SK-N-SH (cell line): ENCODE data around the gene CENPP. TPM values are rescaled to one million over a fixed set of nuclear protein-coding genes. Genes with fewer than 3 reads are reported as not detected.

ENCODE experiments used
- CTCF ChIA-PET: fragments of 300-600, 350-600 bp; formaldehyde crosslinking; extraction: SDS; loops from one replicate; lab custom pipeline; 2021; lab: Yijun Ruan, JAX
- POLR2A ChIA-PET: fragments of 350-600 bp; sonication (Branson Sonifier 250); formaldehyde crosslinking; extraction: SDS; loops from one replicate; lab custom pipeline; 2020; ENCODE audit warnings: antibody characterized with exemption, inconsistent platforms; lab: Yijun Ruan, JAX
- DNase-seq: peaks from one replicate; pipeline ENCODE4 v3.0.0; 2012
- H2AFZ ChIP-seq: fragments of 200-600 bp; sonication (generic); 2 replicates; pipeline ENCODE4 v1.8.1; 2016; ENCODE audit warnings: antibody characterized with exemption, mild to moderate bottlenecking, low read depth
- H3F3A ChIP-seq: fragments of 200-600 bp; sonication (generic); replicated peaks from 2 replicates; pipeline ENCODE3; 2016; ENCODE audit warnings: antibody characterized with exemption, mild to moderate bottlenecking; ENCODE audit not compliant: insufficient read depth
- H3K27ac ChIP-seq, 2 experiments: fragments of 200-500 bp in 1 of 2; fragments of 200-600 bp in 1 of 2; sonication (Bioruptor generic) in 1 of 2; sonication (generic), shearing (Covaris generic) in 1 of 2; 2 replicates each; pipeline versions ENCODE4 v1.5.1 to v1.6.1; 2014 to 2016; ENCODE audit warnings: low read depth in 2 of 2, inconsistent platforms in 1 of 2, low read length in 1 of 2, mild to moderate bottlenecking in 1 of 2, mixed read lengths in 1 of 2
- H3K27me3 ChIP-seq: fragments of 200-600 bp; sonication (generic), shearing (Covaris generic); 2 replicates; pipeline ENCODE4 v1.6.1; 2016; ENCODE audit warnings: mixed run types; ENCODE audit not compliant: insufficient read depth
- H3K36me3 ChIP-seq, 2 experiments: fragments of 200-500 bp in 1 of 2; fragments of 200-600 bp in 1 of 2; sonication (Bioruptor generic) in 1 of 2; sonication (generic) in 1 of 2; replicated peaks in 1 of 2; 2 replicates each; pipeline versions ENCODE3 to v1.5.1; 2014 to 2016; ENCODE audit warnings: low read length in 1 of 2, mild to moderate bottlenecking in 1 of 2; ENCODE audit not compliant: insufficient read depth in 2 of 2, control insufficient read depth in 1 of 2
- H3K4me1 ChIP-seq, 2 experiments: fragments of 200-500 bp in 1 of 2; fragments of 200-600 bp in 1 of 2; sonication (Bioruptor generic) in 1 of 2; sonication (generic), shearing (Covaris generic) in 1 of 2; 2 replicates each; pipeline versions ENCODE4 v1.5.1 to v1.6.1; 2014 to 2016; ENCODE audit warnings: low read depth in 1 of 2, low read length in 1 of 2, mixed run types in 1 of 2; ENCODE audit not compliant: insufficient read depth in 2 of 2, control insufficient read depth in 1 of 2
- H3K4me2 ChIP-seq: fragments of 200-600 bp; sonication (generic), shearing (Covaris generic); 2 replicates; pipeline ENCODE4 v1.6.1; 2017; ENCODE audit warnings: mixed run types
- H3K4me3 ChIP-seq, 2 experiments: fragments of 200-500 bp in 1 of 2; fragments of 200-600 bp in 1 of 2; sonication (Bioruptor generic) in 1 of 2; sonication (generic), shearing (Covaris generic) in 1 of 2; 2 replicates each; pipeline versions ENCODE4 v1.5.1 to v1.8.1; 2014 to 2016; ENCODE audit warnings: low read depth in 2 of 2, inconsistent platforms in 1 of 2, low read length in 1 of 2, mild to moderate bottlenecking in 1 of 2, mixed read lengths in 1 of 2, moderate library complexity in 1 of 2
- H3K79me2 ChIP-seq: fragments of 200-600 bp; sonication (generic); 2 replicates; pipeline ENCODE4 v1.8.1; 2017; ENCODE audit warnings: mild to moderate bottlenecking; ENCODE audit not compliant: insufficient read depth
- H3K9ac ChIP-seq: fragments of 200-600 bp; sonication (generic); 2 replicates; pipeline ENCODE4 v1.6.1; 2017; ENCODE audit warnings: mixed run types
- H3K9me2 ChIP-seq: fragments of 200-600 bp; sonication (generic); 2 replicates; pipeline ENCODE4 v1.6.1; 2017; ENCODE audit warnings: mixed run types
- H3K9me3 ChIP-seq: fragments of 200-600 bp; sonication (generic); 2 replicates; pipeline ENCODE4 v1.6.1; 2017; ENCODE audit warnings: mixed run types, mild to moderate bottlenecking, moderate library complexity
- H4K20me1 ChIP-seq: fragments of 200-600 bp; sonication (generic); 2 replicates; pipeline ENCODE4 v1.6.1; 2017; ENCODE audit warnings: mild to moderate bottlenecking, mixed run types; ENCODE audit not compliant: insufficient read depth
- ELF1 ChIP-seq: IDR thresholded peaks from 2 replicates; pipeline ENCODE4 v1.4.0; 2012
- EP300 ChIP-seq, 2 experiments: IDR thresholded peaks; 2 replicates each; pipeline versions ENCODE4 v1.4.0 to v1.6.1; 2012; ENCODE audit warnings: borderline replicate concordance in 1 of 2, low read depth in 1 of 2, low read length in 1 of 2
- FOXJ3 ChIP-seq: sonication (generic); formaldehyde crosslinking; IDR thresholded peaks from 2 replicates; pipeline ENCODE4 v1.5.1; 2020; ENCODE audit warnings: mild to moderate bottlenecking, missing genetic modification reagents
- JUND ChIP-seq: IDR thresholded peaks from 2 replicates; pipeline ENCODE4 v1.4.0; 2012
- MAX ChIP-seq: IDR thresholded peaks from 2 replicates; pipeline ENCODE4 v1.4.0; 2012; ENCODE audit warnings: low read depth
- NFIC ChIP-seq: IDR thresholded peaks from 2 replicates; pipeline ENCODE4 v1.4.0; 2012; ENCODE audit warnings: borderline replicate concordance
- RFX5 ChIP-seq: IDR thresholded peaks from 2 replicates; pipeline ENCODE4 v1.6.1; 2012; ENCODE audit warnings: mild to moderate bottlenecking, improper control_type of control experiment, low read length
- TCF12 ChIP-seq: IDR thresholded peaks from 2 replicates; pipeline ENCODE4 v1.4.0; 2012
- TEAD4 ChIP-seq: IDR thresholded peaks from 2 replicates; pipeline ENCODE4 v1.4.0; 2012; ENCODE audit warnings: mild to moderate bottlenecking, borderline replicate concordance; ENCODE audit not compliant: insufficient read depth
- USF1 ChIP-seq: IDR thresholded peaks from 2 replicates; pipeline ENCODE4 v1.4.0; 2012; ENCODE audit warnings: low read depth, borderline replicate concordance
- YY1 ChIP-seq: IDR thresholded peaks from 2 replicates; pipeline ENCODE4 v1.4.0; 2012; ENCODE audit warnings: low read depth, mild to moderate bottlenecking
- WGBS: methylation state at CpG from one replicate; pipeline ENCODE4 v1.1.6; 2017; ENCODE audit warnings: low lambda C conversion rate; 5-methylcytosine and 5-hydroxymethylcytosine counted together
- polyA plus RNA-seq, 3 experiments: library from polyadenylated mRNA; depleted of rRNA; stranded (reverse); fragments of >200 nt; gene quantifications; 2 replicates each; pipeline ENCODE4 v1.2.3, GENCODE V29; 2012
- TF ChIP-seq, protein P1 (sequence below): fragments of 150-350 bp; IDR thresholded peaks from 2 replicates; pipeline ENCODE4 v1.6.1; 2017; ENCODE audit warnings: antibody characterized with exemption, low read length, low read depth, borderline replicate concordance

The CENPP gene
- polyA plus RNA-seq, 1 of the 3 experiments (the other 2 are of a cell fraction) = 1.3 TPM

DNA sequence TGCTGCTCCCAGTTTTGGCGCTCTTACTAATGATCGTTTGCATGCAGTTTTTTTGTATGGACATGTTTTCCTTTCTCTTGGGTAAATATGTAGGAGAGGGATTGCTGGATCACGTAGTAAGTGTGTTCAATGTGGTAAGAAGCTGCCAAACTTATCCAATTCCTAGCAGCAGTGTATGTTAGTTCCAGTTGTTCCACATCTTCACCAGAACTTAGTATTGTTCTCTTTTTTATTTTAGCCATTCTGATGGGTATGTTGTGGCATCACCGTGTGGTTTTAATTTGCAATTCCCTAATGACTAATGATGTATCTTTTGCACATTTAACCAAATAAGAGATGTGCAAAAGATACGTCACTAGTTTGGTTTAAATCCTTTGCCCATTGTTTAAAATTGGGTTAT lies 278.2 kb downstream of the CENPP start:
- H3K9me3 ChIP-seq = peaks cover 4% of the 10 kb centered on the region; the same call in 1 of the 2 replicates
- H2AFZ ChIP-seq = no peak overlapping the region
- peaks cover 5 to 20% of the 10 kb centered on the region in 2 experiments for H3K4me1 ChIP-seq
- H3K9me2 ChIP-seq = no peaks in the 10 kb centered on the region
- H3F3A ChIP-seq = no peaks in the 10 kb centered on the region
- no peaks in the 10 kb centered on the region for H3K36me3 ChIP-seq
- no peaks in the 10 kb centered on the region for H3K79me2 ChIP-seq
- no peak overlapping the region for H3K4me3 ChIP-seq
- no peak overlapping the region for H3K9ac ChIP-seq
- no peak overlapping the region for H3K4me2 ChIP-seq
- CTCF ChIA-PET = no interaction called here
- no peaks in the 10 kb centered on the region for H3K27me3 ChIP-seq
- POLR2A ChIA-PET = no interaction called here
- DNase-seq = no peak
- no peaks in the 10 kb centered on the region for H4K20me1 ChIP-seq
- 85% methylated on average over 5 of the region's 5 CpGs for WGBS
- TF ChIP-seq TCF12 = no peak
- no peak for TF ChIP-seq YY1
- TF ChIP-seq RFX5 = no peak
- no peak for TF ChIP-seq ELF1
- TF ChIP-seq, protein P1, sequence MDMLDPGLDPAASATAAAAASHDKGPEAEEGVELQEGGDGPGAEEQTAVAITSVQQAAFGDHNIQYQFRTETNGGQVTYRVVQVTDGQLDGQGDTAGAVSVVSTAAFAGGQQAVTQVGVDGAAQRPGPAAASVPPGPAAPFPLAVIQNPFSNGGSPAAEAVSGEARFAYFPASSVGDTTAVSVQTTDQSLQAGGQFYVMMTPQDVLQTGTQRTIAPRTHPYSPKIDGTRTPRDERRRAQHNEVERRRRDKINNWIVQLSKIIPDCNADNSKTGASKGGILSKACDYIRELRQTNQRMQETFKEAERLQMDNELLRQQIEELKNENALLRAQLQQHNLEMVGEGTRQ = no peak
- TF ChIP-seq FOXJ3 (CRISPR knock-in tag) = no peak
- no peak for TF ChIP-seq EP300 (IDR thresholded peaks at IDR 0.05; ENCODE audit: borderline replicate concordance in 1 of 2, low read depth in 1 of 2, low read length in 1 of 2)
- no peak for TF ChIP-seq JUND
- no peak for TF ChIP-seq TEAD4
- no peak overlapping the region for H3K27ac ChIP-seq

DNA sequence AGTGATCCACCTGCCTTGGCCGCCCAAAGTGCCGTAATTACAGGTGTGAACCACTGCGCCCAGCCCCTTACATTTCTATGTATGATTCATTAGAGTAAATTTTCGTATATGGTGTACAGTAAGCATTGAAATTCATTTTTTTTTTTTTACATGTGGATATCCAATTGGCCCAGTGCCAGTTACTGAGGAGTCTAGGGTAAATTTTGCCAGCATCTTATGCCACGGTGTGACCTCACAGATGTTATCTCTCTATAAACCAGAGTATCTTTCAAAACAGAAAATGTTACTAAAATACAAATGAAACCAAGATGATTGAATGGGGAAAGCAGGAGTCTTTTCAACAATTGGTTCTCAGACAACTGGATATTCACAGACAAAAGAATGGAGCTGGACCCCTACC lies 279.5 kb downstream of the CENPP start:
- H3F3A ChIP-seq = no peaks in the 10 kb centered on the region
- ChIA-PET CTCF (no interaction called here), POLR2A (no interaction called here)
- H3K9me2 ChIP-seq = no peaks in the 10 kb centered on the region
- H3K9me3 ChIP-seq = peaks cover 4% of the 10 kb centered on the region; the same call in 1 of the 2 replicates
- peaks cover 5 to 25% of the 10 kb centered on the region in 2 experiments for H3K4me1 ChIP-seq
- no peak for TF ChIP-seq MAX
- TF ChIP-seq NFIC = 0 out of 2 replicates have a peak, but pooled peaks have one; percentile 12
- H3K27ac ChIP-seq = no peak overlapping the region
- DNase-seq = no peak
- H3K4me3 ChIP-seq = no peak overlapping the region
- H3K27me3 ChIP-seq = no peaks in the 10 kb centered on the region
- WGBS = 81% methylated on average over 5 of the region's 5 CpGs
- no peaks in the 10 kb centered on the region for H4K20me1 ChIP-seq
- H3K36me3 ChIP-seq = no peaks in the 10 kb centered on the region
- no peak overlapping the region for H2AFZ ChIP-seq
- no peak overlapping the region for H3K9ac ChIP-seq
- no peak overlapping the region for H3K4me2 ChIP-seq
- H3K79me2 ChIP-seq = no peaks in the 10 kb centered on the region

DNA sequence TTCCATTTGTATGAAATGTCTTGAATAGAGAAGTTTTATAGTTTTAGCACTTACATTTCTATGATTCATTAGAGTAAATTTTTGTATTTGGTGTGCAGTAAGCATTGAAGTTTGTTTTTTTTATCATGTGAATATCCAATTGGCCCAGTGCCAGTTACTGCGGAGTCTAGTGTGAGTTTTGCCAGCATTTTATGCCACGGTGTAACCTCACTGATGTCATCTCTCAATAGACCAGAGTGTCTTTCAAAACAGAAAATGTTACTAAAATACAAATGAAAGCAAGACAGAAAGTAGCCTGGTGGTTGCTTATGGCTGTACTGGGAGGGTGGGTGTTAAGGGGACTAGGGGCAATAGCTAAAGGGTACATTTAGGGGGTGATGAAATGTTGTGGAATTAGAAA lies 281.3 kb downstream of the CENPP start:
- Histone ChIP-seq H3K4me2 (0 out of 2 replicates have a peak overlapping the region, but pooled peaks have one; percentile 14), H3K27me3 (no peaks in the 10 kb centered on the region), H3K36me3 (peaks cover 0 to 10% of the 10 kb centered on the region in 2 experiments), H2AFZ (no peak overlapping the region), H3K4me1 (peaks cover 5 to 25% of the 10 kb centered on the region in 2 experiments), H3K79me2 (no peaks in the 10 kb centered on the region), H3K27ac (peak overlapping the region in 1 of 2 experiments; percentile 62; a peak in 1 of 4 replicates), H4K20me1 (no peaks in the 10 kb centered on the region), H3K9me2 (no peaks in the 10 kb centered on the region), H3K4me3 (no peak overlapping the region), H3F3A (no peaks in the 10 kb centered on the region), H3K9ac (no peak overlapping the region), H3K9me3 (peaks cover 4% of the 10 kb centered on the region; the same call in 1 of the 2 replicates)
- WGBS = 30% methylated on average over 2 of the region's 2 CpGs
- CTCF ChIA-PET = interaction anchor here (1.2 to 2.8 kb wide), 3 partner anchors 18 to 89 kb away, joined by 4 to 16 read pairs (median 6); no protein-coding TSS in a partner anchor
- DNase-seq = no peak
- POLR2A ChIA-PET = no interaction called here
- peak; percentile 9; the same call in 1 of the 2 replicates for TF ChIP-seq TCF12
- no peak for TF ChIP-seq ELF1
- no peak for TF ChIP-seq USF1
- peak; percentile 73 for TF ChIP-seq NFIC
- no peak for TF ChIP-seq EP300 (IDR thresholded peaks at IDR 0.05; ENCODE audit: borderline replicate concordance in 1 of 2, low read depth in 1 of 2, low read length in 1 of 2)
